GM21390 (cell line): Measurements from ENCODE around the gene NR3C2.
"Not testable (repeated sequence)": the region's sequence is repeated elsewhere in the genome, so short reads cannot be mapped to it uniquely, and the experiment has no call there.

Experiments used
- ATAC-seq: cut with Tn5 transposase; IDR thresholded peaks from one replicate; pipeline ENCODE4 v1.9.1; 2021; ENCODE audit not compliant: unreplicated experiment

The NR3C2 gene

GRCh38 chr4:148182230-148182911 lies 259.8 kb downstream of the NR3C2 start:
- no peak for ATAC-seq

GRCh38 chr4:148173397-148174017 lies 268.7 kb downstream of the NR3C2 start:
- no peak for ATAC-seq

GRCh38 chr4:148171596-148171995 lies 270.6 kb downstream of the NR3C2 start:
- no peak for ATAC-seq

- no peak for ATAC-seq
These were observed 271.5 kb downstream of the NR3C2 start for GRCh38 chr4:148170408-148171365.

GRCh38 chr4:148166132-148166591 lies 276.1 kb downstream of the NR3C2 start:
- no peak for ATAC-seq

- ATAC-seq, result no peak
These were observed 277.7 kb downstream of the NR3C2 start for GRCh38 chr4:148164557-148164956.

- no peak for ATAC-seq
These were observed 279.2 kb downstream of the NR3C2 start for GRCh38 chr4:148162991-148163390.

GRCh38 chr4:148162519-148162918 lies 279.7 kb downstream of the NR3C2 start:
- no peak for ATAC-seq

- no peak for ATAC-seq
These were observed 280.6 kb downstream of the NR3C2 start for GRCh38 chr4:148161601-148162000.

- no peak for ATAC-seq
These were observed 282.4 kb downstream of the NR3C2 start for GRCh38 chr4:148159793-148160192.

- no peak for ATAC-seq
These were observed 287.4 kb downstream of the NR3C2 start for GRCh38 chr4:148154769-148155168.

GRCh38 chr4:148152868-148153625 lies 289.2 kb downstream of the NR3C2 start:
- ATAC-seq, result no peak

- no peak for ATAC-seq
These were observed 290.4 kb downstream of the NR3C2 start for GRCh38 chr4:148151806-148152205.

GRCh38 chr4:148145475-148145874 lies 296.7 kb downstream of the NR3C2 start:
- no peak for ATAC-seq

- ATAC-seq, result no peak
These were observed 299.0 kb downstream of the NR3C2 start for GRCh38 chr4:148143174-148143573.

- no peak for ATAC-seq
These were observed 300.7 kb downstream of the NR3C2 start for GRCh38 chr4:148141501-148141900.

- ATAC-seq, result no peak
These were observed 315.4 kb downstream of the NR3C2 start for GRCh38 chr4:148126825-148127224.

GRCh38 chr4:148124512-148124911 lies 317.7 kb downstream of the NR3C2 start:
- ATAC-seq, result no peak

GRCh38 chr4:148123161-148123560 lies 319.1 kb downstream of the NR3C2 start:
- not testable (repeated sequence) for ATAC-seq

GRCh38 chr4:148120216-148120615 lies 322.0 kb downstream of the NR3C2 start:
- ATAC-seq, result no peak

GRCh38 chr4:148118633-148119032 lies 323.6 kb downstream of the NR3C2 start:
- no peak for ATAC-seq
